K562 (cell line): Measurements from ENCODE around the gene CNMD. TPM values are rescaled to one million over a fixed set of nuclear protein-coding genes. Genes with fewer than 3 reads are reported as not detected.

Experiments used
- ATAC-seq: fragments of 200-7000 bp; cut with Tn5 transposase; 3 replicates; pipeline ENCODE4 v1.9.1; 2020; ENCODE audit warnings: moderate library complexity
- BruUV-seq: library from RNA; stranded (reverse); fragments of 400-500 nt; replicated peaks from 2 replicates; lab custom pipeline; 2021; lab: Mats Ljungman, UMichigan
- CTCF ChIA-PET: fragments of 300-600 bp; formaldehyde crosslinking; extraction: SDS; loops from one replicate; lab custom pipeline; 2021; ENCODE audit warnings: low intra/inter-chr PET ratio; lab: Yijun Ruan, JAX
- POLR2A ChIA-PET: fragments of 300-600, 350-650 bp; sonication (Branson Sonifier 250); formaldehyde crosslinking; extraction: SDS; loops from one replicate; lab custom pipeline; 2021; ENCODE audit warnings: antibody characterized with exemption, inconsistent platforms; lab: Yijun Ruan, JAX
- DNase-seq, 4 experiments: peaks; one replicate each; pipeline versions ENCODE4 v3.0.0 to v3.0.0-alpha.2; 2011 to 2018; ENCODE audit warnings: low spot score in 3 of 4, mixed read lengths in 3 of 4; ENCODE audit errors: extremely low read depth in 1 of 4
- FAIRE-seq: peaks from 2 replicates; lab custom pipeline; 2011; peaks lifted over from hg19 to GRCh38; lab: Jason Lieb, UNC
- H2AFZ ChIP-seq: 2 replicates; pipeline ENCODE4 v1.6.0; 2011; ENCODE audit warnings: low read depth, low read length, control low read depth, inconsistent platforms
- H3K27ac ChIP-seq: fragments of 200-600 bp; 3 replicates; pipeline ENCODE4 v1.8.0; 2011; ENCODE audit warnings: low read depth, mild to moderate bottlenecking, control low read depth, inconsistent platforms, low read length, moderate library complexity, mixed read lengths; ENCODE audit errors: extremely low read depth
- H3K27me3 ChIP-seq, 2 experiments: fragments of 300-600 bp in 1 of 2; 2 replicates in 1 of 2; 3 replicates in 1 of 2; pipeline versions ENCODE4 v1.6.0 to v1.8.0; 2011; ENCODE audit warnings: inconsistent platforms in 2 of 2, low read length in 2 of 2, mild to moderate bottlenecking in 1 of 2, mixed read lengths in 1 of 2, moderate library complexity in 1 of 2; ENCODE audit not compliant: control insufficient read depth in 2 of 2, insufficient read depth in 2 of 2
- H3K36me3 ChIP-seq: fragments of 300-600 bp; 3 replicates; pipeline ENCODE4 v1.8.0; 2011; ENCODE audit warnings: mild to moderate bottlenecking, low read length, inconsistent platforms; ENCODE audit not compliant: control insufficient read depth, insufficient read depth
- H3K4me1 ChIP-seq, 2 experiments: fragments of 200-600 bp in 1 of 2; replicated peaks in 1 of 2; 2 replicates in 1 of 2; 3 replicates in 1 of 2; pipeline versions ENCODE4 v1.5.1 to v1.8.0; 2011; ENCODE audit warnings: inconsistent platforms in 2 of 2, low read length in 2 of 2, mild to moderate bottlenecking in 1 of 2, mixed read lengths in 1 of 2, moderate library complexity in 1 of 2; ENCODE audit not compliant: control insufficient read depth in 2 of 2, insufficient read depth in 2 of 2
- H3K4me2 ChIP-seq: 2 replicates; pipeline ENCODE4 v1.6.1; 2011; ENCODE audit warnings: low read length, control low read depth, inconsistent platforms, mixed read lengths; ENCODE audit not compliant: insufficient read depth
- H3K4me3 ChIP-seq: fragments of 200-600 bp; sonication (generic), shearing (Covaris generic); 2 replicates; pipeline ENCODE4 v1.5.1; 2016; ENCODE audit warnings: control low read depth, inconsistent platforms
- H3K79me2 ChIP-seq: fragments of 200-600 bp; 3 replicates; pipeline ENCODE4 v1.8.0; 2011; ENCODE audit warnings: low read length, inconsistent platforms; ENCODE audit not compliant: control insufficient read depth, insufficient read depth
- H3K9ac ChIP-seq, 2 experiments: 2 replicates each; pipeline versions ENCODE4 v1.6.0 to v1.6.1; 2011; ENCODE audit warnings: low read depth in 2 of 2, low read length in 2 of 2, control low read depth in 1 of 2, inconsistent platforms in 1 of 2, mild to moderate bottlenecking in 1 of 2, mixed read lengths in 1 of 2; ENCODE audit not compliant: insufficient read depth in 1 of 2
- H3K9me1 ChIP-seq: one replicate; pipeline ENCODE4 v1.6.0; 2011; ENCODE audit warnings: inconsistent platforms, mild to moderate bottlenecking, low read length, moderate library complexity; ENCODE audit not compliant: control insufficient read depth, insufficient read depth
- H3K9me3 ChIP-seq: replicated peaks from 2 replicates; pipeline ENCODE4 v1.5.1; 2011; ENCODE audit warnings: low read depth, low read length, inconsistent platforms; ENCODE audit not compliant: control insufficient read depth, insufficient read depth
- H4K20me1 ChIP-seq: replicated peaks from 2 replicates; pipeline ENCODE4 v1.6.1; 2011; ENCODE audit warnings: low read length, inconsistent platforms, mixed read lengths; ENCODE audit not compliant: control insufficient read depth, insufficient read depth
- ATF1 ChIP-seq, 2 experiments: fragments of 450-650 bp in 1 of 2; IDR thresholded peaks; 2 replicates each; pipeline ENCODE4 v1.6.1; 2016; ENCODE audit warnings: missing compliant biosample characterization in 1 of 2, missing genetic modification characterization in 1 of 2
- CREB3L1 ChIP-seq: fragments of 450-650 bp; IDR thresholded peaks from 2 replicates; pipeline ENCODE4 v1.6.1; 2014; ENCODE audit warnings: low read depth, mild to moderate bottlenecking, moderate library complexity, borderline replicate concordance
- FOXJ2 ChIP-seq: fragments of 200-800 bp; sonication (Bioruptor generic); IDR thresholded peaks from 2 replicates; pipeline ENCODE4 v1.6.1; 2016; ENCODE audit warnings: missing genetic modification characterization, missing compliant biosample characterization
- IRF2 ChIP-seq: sonication (generic); formaldehyde crosslinking; IDR thresholded peaks from 2 replicates; pipeline ENCODE4 v1.8.1; 2022; ENCODE audit warnings: mild to moderate bottlenecking, missing genetic modification reagents
- JUND ChIP-seq, 2 experiments: IDR thresholded peaks; 2 replicates in 1 of 2; 3 replicates in 1 of 2; pipeline ENCODE4 v1.6.1; 2011; ENCODE audit warnings: borderline replicate concordance in 2 of 2, low read depth in 2 of 2, low read length in 2 of 2, improper control_type of control experiment in 1 of 2, missing biosample characterization in 1 of 2, missing genetic modification characterization in 1 of 2, missing genetic modification reagents in 1 of 2
- NCOA4 ChIP-seq: fragments of 450-650 bp; IDR thresholded peaks from 2 replicates; pipeline ENCODE4 v1.6.1; 2018; ENCODE audit warnings: mild to moderate bottlenecking; ENCODE audit not compliant: partially characterized antibody
- NRF1 ChIP-seq, 2 experiments: fragments of 450-650 bp; IDR thresholded peaks in 1 of 2; conservative IDR thresholded peaks in 1 of 2; 2 replicates each; pipeline ENCODE4 v1.6.1; 2014; ENCODE audit warnings: mild to moderate bottlenecking in 2 of 2
- RAD51 ChIP-seq: fragments of 450-650 bp; IDR thresholded peaks from 2 replicates; pipeline ENCODE4 v1.7.1; 2016; ENCODE audit warnings: low read depth, mild to moderate bottlenecking, borderline replicate concordance
- RFX5 ChIP-seq: IDR thresholded peaks from 2 replicates; pipeline ENCODE4 v1.6.1; 2011; ENCODE audit warnings: low read depth, mild to moderate bottlenecking, improper control_type of control experiment, low read length
- RNF2 ChIP-seq: sonication (generic); IDR thresholded peaks from 2 replicates; pipeline ENCODE4 v1.6.1; 2016
- SMAD2 ChIP-seq: fragments of 150-350 bp; IDR thresholded peaks from 2 replicates; pipeline ENCODE4 v1.6.1; 2014; ENCODE audit warnings: low read depth, mild to moderate bottlenecking, low read length
- SREBF1 ChIP-seq: fragments of 150-350 bp; IDR thresholded peaks from 2 replicates; pipeline ENCODE4 v1.6.1; 2014; ENCODE audit warnings: antibody characterized with exemption, low read depth, low read length, borderline replicate concordance
- ZNF224 ChIP-seq: sonication (generic); formaldehyde crosslinking; IDR thresholded peaks from 2 replicates; pipeline ENCODE4 v1.8.0; 2022; ENCODE audit warnings: mild to moderate bottlenecking, missing genetic modification reagents
- ZNF347 ChIP-seq: fragments of 450-650 bp; formaldehyde crosslinking; IDR thresholded peaks from 2 replicates; pipeline ENCODE4 v1.4.0; 2020; ENCODE audit warnings: low read depth, mild to moderate bottlenecking, moderate library complexity
- ZNF717 ChIP-seq: fragments of 250-450 bp; sonication (Bioruptor Pico); IDR thresholded peaks from 2 replicates; pipeline ENCODE4 v1.5.0; 2021
- WGBS: fragments of 100-300 bp; shearing (Covaris generic); methylation state at CpG from one replicate; pipeline ENCODE4 v1.1.6; 2016; ENCODE audit warnings: low coverage, mixed read lengths; ENCODE audit not compliant: insufficient coverage; ENCODE audit errors: missing lambda C conversion rate; 5-methylcytosine and 5-hydroxymethylcytosine counted together
- in situ Hi-C: fragments of 300-500 bp; cut with MboI; formaldehyde crosslinking; loops from 4 replicates; pipeline ENCODE4 v1.15.0; 2018; ENCODE audit warnings: inconsistent platforms, mixed read lengths
- intact Hi-C: fragments of 100-400 bp; cut with micrococcal nuclease; formaldehyde crosslinking; loops from 2 replicates; pipeline ENCODE4 v1.14.2; 2022
- polyA plus RNA-seq, 8 experiments: library from polyadenylated mRNA; depleted of rRNA in 4 of 8; stranded (reverse) in 5 of 8; unstranded in 3 of 8; fragments of >200 nt; fragmentation: Nextera tagmentation in 2 of 8; fragmentation: Illumina TruSeq in 1 of 8; extraction: Ambion mirVana in 2 of 8; extraction: Trizol in 1 of 8; gene quantifications; 2 replicates each; pipeline versions ENCODE4 v1.2.1 to v1.2.3, GENCODE V29; 2011 to 2014; ENCODE audit warnings: inconsistent platforms in 1 of 8, missing spikeins in 1 of 8
- total RNA-seq, 7 experiments: library from RNA; depleted of rRNA in 6 of 7; stranded (reverse); fragments of >200 nt in 6 of 7; fragmentation: Illumina TruSeq in 2 of 7; extraction: Trizol in 2 of 7; gene quantifications; 2 replicates each; pipeline versions ENCODE4 v1.2.1 to v1.2.3, GENCODE V29; 2011 to 2021; ENCODE audit warnings: low replicate concordance in 1 of 7
- TF ChIP-seq, protein P1 (sequence below): sonication (generic); formaldehyde crosslinking; IDR thresholded peaks from 2 replicates; pipeline ENCODE4 v1.8.0; 2022; ENCODE audit warnings: mild to moderate bottlenecking, missing genetic modification reagents, borderline replicate concordance
- TF ChIP-seq, protein P2 (sequence below): fragments of 250-450 bp; sonication (Bioruptor Pico); IDR thresholded peaks from 2 replicates; pipeline ENCODE4 v1.8.0; 2021; ENCODE audit warnings: borderline replicate concordance, mild to moderate bottlenecking, moderate library complexity; ENCODE audit not compliant: poor library complexity, severe bottlenecking

CNMD gene
- total and polyA plus RNA-seq, 9 of the 15 experiments (the other 6 are each of a cell fraction or from before 2014, with no cell fraction given), result not detected

DNA sequence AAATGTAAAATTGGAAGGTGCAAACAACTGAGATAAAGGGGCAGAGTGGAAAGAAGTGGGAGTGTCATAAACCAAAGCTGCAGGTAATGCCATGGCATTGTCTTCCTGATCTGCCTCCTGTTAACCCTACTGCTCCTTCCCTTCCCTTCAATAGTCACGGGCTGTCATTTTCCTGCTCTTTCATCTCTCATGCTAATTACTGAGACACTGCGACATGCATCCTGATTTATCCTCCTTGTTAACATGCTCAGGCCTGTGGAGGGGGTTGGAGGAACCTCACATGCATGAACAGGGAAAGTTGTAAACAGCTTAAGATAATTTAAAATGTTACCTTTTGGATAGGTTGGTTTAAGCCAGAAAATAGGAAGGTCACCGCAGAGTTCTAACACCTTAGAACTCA, 27.2 kb downstream of the CNMD start (continued):
- TF ChIP-seq, protein P1, sequence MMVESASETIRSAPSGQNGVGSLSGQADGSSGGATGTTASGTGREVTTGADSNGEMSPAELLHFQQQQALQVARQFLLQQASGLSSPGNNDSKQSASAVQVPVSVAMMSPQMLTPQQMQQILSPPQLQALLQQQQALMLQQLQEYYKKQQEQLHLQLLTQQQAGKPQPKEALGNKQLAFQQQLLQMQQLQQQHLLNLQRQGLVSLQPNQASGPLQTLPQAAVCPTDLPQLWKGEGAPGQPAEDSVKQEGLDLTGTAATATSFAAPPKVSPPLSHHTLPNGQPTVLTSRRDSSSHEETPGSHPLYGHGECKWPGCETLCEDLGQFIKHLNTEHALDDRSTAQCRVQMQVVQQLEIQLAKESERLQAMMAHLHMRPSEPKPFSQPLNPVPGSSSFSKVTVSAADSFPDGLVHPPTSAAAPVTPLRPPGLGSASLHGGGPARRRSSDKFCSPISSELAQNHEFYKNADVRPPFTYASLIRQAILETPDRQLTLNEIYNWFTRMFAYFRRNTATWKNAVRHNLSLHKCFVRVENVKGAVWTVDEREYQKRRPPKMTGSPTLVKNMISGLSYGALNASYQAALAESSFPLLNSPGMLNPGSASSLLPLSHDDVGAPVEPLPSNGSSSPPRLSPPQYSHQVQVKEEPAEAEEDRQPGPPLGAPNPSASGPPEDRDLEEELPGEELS (CRISPR knock-in tag), result no peak
- TF ChIP-seq ZNF347 (CRISPR knock-in tag) (no peak), NCOA4 (no peak)

- H3K27me3 ChIP-seq, result no peaks in the 10 kb centered on the region
- H3K9ac ChIP-seq, result no peak overlapping the region
- POLR2A ChIA-PET, result no interaction called here
- no peaks in the 10 kb centered on the region for H4K20me1 ChIP-seq
- intact Hi-C loops, result no loop called here
- H3K36me3 ChIP-seq, result no peaks in the 10 kb centered on the region
- CTCF ChIA-PET, result no interaction called here
- no peak; the same call in 1 of the 3 replicates for ATAC-seq
- WGBS, result 10% methylated on average over 2 of the region's 3 CpGs
- no TSS peak for BruUV-seq
- H3K9me1 ChIP-seq, result no peaks in the 10 kb centered on the region
- in situ Hi-C loops, result no loop called here
- H2AFZ ChIP-seq, result no peak overlapping the region
- DNase-seq, result no peak
- no peak overlapping the region for H3K4me3 ChIP-seq
- H3K4me1 ChIP-seq, result no peaks in the 10 kb centered on the region
- no peaks in the 10 kb centered on the region for H3K9me3 ChIP-seq
- no peak for FAIRE-seq
- no peak overlapping the region for H3K27ac ChIP-seq
- no peak overlapping the region for H3K4me2 ChIP-seq
- no peaks in the 10 kb centered on the region for H3K79me2 ChIP-seq
- TF ChIP-seq RNF2 (no peak), CREB3L1 (no peak), FOXJ2 (tag) (no peak), SREBF1 (no peak), IRF2 (CRISPR knock-in tag) (no peak), RFX5 (no peak), SMAD2 (no peak), RAD51 (no peak), ZNF717 (no peak), NRF1 (conservative IDR thresholded peaks at IDR 0.05 in 1 of 2, IDR thresholded peaks at IDR 0.05 in 1 of 2) (no peak), ZNF224 (CRISPR knock-in tag) (no peak), JUND (IDR thresholded peaks at IDR 0.05; ENCODE audit: borderline replicate concordance, low read depth, low read length) (no peak), JUND (tag; IDR thresholded peaks at IDR 0.05; ENCODE audit: borderline replicate concordance, low read depth, low read length) (no peak), ATF1 (CRISPR knock-in tag; IDR thresholded peaks at IDR 0.05) (no peak), ATF1 (tag; IDR thresholded peaks at IDR 0.05) (no peak)
- TF ChIP-seq, protein P2, sequence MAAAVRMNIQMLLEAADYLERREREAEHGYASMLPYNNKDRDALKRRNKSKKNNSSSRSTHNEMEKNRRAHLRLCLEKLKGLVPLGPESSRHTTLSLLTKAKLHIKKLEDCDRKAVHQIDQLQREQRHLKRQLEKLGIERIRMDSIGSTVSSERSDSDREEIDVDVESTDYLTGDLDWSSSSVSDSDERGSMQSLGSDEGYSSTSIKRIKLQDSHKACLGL, result no peak
Observed at GRCh38 chr13:52711286-52711685, 28.3 kb downstream of the CNMD start.
